Activated CD8-positive, alpha-beta memory T cell treated with anti-CD3 and anti-CD28 coated beads, Interleukin-2, amount 50 U/mL, for 4 hours (primary cell): Measurements from ENCODE around the gene CBFB.

Experiments
- DNase-seq: peaks from one replicate; pipeline ENCODE4 v3.0.0-alpha.2; 2020

CBFB gene

GRCh38 chr16:67141391-67141790 is 112.4 kb downstream of the CBFB start:
- DNase-seq: no peak

- DNase-seq: no peak
Measured at GRCh38 chr16:67142342-67142741, 113.4 kb downstream of the CBFB start.

GRCh38 chr16:67144943-67145342 is 116.0 kb downstream of the CBFB start:
- DNase-seq: no peak

- no peak for DNase-seq
Measured at GRCh38 chr16:67145746-67146145, 116.8 kb downstream of the CBFB start.

GRCh38 chr16:67146523-67147357 is 117.8 kb downstream of the CBFB start:
- no peak for DNase-seq

- no peak for DNase-seq
Measured at GRCh38 chr16:67147437-67148140, 118.6 kb downstream of the CBFB start.

GRCh38 chr16:67148221-67148620 is 119.3 kb downstream of the CBFB start:
- no peak for DNase-seq

- DNase-seq: no peak
Measured at GRCh38 chr16:67148656-67149275, 119.8 kb downstream of the CBFB start.

GRCh38 chr16:67149276-67150046 is 120.5 kb downstream of the CBFB start:
- no peak for DNase-seq

- peak; percentile 61 for DNase-seq
Measured at GRCh38 chr16:67150047-67150832, 121.3 kb downstream of the CBFB start.
